ENCODE measurements around the gene KLHDC4. TPM values are rescaled to one million over a fixed set of nuclear protein-coding genes. Genes with fewer than 3 reads are reported as not detected.

The KLHDC4 gene
- total and polyA plus RNA-seq, 9 of the 15 experiments (the other 6 are each of a cell fraction or from before 2014, with no cell fraction given) = 1.3 to 68.1 (median 32.8) TPM

DNA sequence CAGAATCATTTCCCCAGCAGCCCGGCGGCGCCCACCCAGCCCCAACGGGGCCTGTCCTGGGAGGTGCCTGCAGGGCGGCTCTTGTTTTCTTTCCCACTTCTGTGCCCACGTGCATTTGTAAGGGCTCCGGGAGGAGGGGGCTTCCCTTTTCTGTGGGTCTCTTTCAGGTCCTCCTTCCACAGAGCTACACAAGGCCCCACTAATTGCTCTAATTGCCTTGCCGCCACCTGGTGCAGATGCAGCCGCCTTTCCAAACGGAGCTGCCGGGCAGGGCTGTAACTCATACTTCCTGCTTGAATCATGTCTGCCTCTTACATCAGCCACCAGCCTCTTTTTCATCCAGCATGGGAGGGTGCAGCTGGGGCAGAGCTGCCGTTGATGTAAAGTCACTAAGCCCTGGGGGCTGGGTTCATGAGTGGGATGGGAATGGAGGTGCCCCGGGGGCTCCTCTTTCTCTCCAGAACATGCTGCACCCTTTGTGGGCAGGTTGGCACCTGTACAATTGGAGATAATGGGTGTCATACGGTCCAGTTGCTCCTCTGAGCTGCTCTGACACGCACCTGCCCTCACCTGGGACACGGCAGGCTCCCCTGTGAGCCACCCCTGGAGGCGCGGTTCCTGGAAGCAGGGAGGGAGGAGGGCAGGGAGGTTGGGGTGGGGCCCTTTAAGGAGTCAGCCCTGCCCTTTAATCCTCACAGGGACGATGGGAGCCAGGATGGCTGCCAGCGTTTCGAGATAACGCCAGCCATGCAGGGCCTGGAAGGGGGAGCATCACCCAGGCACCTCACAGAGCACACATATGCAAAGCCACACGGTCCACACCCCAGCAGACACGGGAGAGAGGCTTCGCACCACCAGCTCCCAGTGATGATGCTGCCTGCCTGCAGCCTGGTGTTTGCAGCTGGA lies 41.1 kb upstream of the KLHDC4 start (continued):
- TF ChIP-seq, protein P1, sequence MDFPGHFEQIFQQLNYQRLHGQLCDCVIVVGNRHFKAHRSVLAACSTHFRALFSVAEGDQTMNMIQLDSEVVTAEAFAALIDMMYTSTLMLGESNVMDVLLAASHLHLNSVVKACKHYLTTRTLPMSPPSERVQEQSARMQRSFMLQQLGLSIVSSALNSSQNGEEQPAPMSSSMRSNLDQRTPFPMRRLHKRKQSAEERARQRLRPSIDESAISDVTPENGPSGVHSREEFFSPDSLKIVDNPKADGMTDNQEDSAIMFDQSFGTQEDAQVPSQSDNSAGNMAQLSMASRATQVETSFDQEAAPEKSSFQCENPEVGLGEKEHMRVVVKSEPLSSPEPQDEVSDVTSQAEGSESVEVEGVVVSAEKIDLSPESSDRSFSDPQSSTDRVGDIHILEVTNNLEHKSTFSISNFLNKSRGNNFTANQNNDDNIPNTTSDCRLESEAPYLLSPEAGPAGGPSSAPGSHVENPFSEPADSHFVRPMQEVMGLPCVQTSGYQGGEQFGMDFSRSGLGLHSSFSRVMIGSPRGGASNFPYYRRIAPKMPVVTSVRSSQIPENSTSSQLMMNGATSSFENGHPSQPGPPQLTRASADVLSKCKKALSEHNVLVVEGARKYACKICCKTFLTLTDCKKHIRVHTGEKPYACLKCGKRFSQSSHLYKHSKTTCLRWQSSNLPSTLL (IDR thresholded peaks at IDR 0.05) = peak; percentile 69; the same call in 1 of the 2 replicates
- TF ChIP-seq ZNF12 (CRISPR knock-in tag; IDR thresholded peaks at IDR 0.05) = peak; percentile 90
- no peak for TF ChIP-seq HMG20A (CRISPR knock-in tag; conservative IDR thresholded peaks at IDR 0.05)
- TF ChIP-seq, protein P2, sequence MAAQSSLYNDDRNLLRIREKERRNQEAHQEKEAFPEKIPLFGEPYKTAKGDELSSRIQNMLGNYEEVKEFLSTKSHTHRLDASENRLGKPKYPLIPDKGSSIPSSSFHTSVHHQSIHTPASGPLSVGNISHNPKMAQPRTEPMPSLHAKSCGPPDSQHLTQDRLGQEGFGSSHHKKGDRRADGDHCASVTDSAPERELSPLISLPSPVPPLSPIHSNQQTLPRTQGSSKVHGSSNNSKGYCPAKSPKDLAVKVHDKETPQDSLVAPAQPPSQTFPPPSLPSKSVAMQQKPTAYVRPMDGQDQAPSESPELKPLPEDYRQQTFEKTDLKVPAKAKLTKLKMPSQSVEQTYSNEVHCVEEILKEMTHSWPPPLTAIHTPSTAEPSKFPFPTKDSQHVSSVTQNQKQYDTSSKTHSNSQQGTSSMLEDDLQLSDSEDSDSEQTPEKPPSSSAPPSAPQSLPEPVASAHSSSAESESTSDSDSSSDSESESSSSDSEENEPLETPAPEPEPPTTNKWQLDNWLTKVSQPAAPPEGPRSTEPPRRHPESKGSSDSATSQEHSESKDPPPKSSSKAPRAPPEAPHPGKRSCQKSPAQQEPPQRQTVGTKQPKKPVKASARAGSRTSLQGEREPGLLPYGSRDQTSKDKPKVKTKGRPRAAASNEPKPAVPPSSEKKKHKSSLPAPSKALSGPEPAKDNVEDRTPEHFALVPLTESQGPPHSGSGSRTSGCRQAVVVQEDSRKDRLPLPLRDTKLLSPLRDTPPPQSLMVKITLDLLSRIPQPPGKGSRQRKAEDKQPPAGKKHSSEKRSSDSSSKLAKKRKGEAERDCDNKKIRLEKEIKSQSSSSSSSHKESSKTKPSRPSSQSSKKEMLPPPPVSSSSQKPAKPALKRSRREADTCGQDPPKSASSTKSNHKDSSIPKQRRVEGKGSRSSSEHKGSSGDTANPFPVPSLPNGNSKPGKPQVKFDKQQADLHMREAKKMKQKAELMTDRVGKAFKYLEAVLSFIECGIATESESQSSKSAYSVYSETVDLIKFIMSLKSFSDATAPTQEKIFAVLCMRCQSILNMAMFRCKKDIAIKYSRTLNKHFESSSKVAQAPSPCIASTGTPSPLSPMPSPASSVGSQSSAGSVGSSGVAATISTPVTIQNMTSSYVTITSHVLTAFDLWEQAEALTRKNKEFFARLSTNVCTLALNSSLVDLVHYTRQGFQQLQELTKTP (IDR thresholded peaks at IDR 0.05; ENCODE audit: low read depth in 1 of 2, partially characterized antibody in 2 of 2) = peak; percentile 34 to 49
- no peak for TF ChIP-seq SIX5 (IDR thresholded peaks at IDR 0.05; ENCODE audit: borderline replicate concordance in 1 of 2, insufficient read depth in 1 of 2, low read depth in 1 of 2, low read length in 2 of 2)
- TF ChIP-seq, protein P3, sequence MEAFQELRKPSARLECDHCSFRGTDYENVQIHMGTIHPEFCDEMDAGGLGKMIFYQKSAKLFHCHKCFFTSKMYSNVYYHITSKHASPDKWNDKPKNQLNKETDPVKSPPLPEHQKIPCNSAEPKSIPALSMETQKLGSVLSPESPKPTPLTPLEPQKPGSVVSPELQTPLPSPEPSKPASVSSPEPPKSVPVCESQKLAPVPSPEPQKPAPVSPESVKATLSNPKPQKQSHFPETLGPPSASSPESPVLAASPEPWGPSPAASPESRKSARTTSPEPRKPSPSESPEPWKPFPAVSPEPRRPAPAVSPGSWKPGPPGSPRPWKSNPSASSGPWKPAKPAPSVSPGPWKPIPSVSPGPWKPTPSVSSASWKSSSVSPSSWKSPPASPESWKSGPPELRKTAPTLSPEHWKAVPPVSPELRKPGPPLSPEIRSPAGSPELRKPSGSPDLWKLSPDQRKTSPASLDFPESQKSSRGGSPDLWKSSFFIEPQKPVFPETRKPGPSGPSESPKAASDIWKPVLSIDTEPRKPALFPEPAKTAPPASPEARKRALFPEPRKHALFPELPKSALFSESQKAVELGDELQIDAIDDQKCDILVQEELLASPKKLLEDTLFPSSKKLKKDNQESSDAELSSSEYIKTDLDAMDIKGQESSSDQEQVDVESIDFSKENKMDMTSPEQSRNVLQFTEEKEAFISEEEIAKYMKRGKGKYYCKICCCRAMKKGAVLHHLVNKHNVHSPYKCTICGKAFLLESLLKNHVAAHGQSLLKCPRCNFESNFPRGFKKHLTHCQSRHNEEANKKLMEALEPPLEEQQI (IDR thresholded peaks at IDR 0.05) = no peak
- TF ChIP-seq ZNF316 (IDR thresholded peaks at IDR 0.05) = no peak
- no peak for TF ChIP-seq SP1 (CRISPR knock-in tag; IDR thresholded peaks at IDR 0.05)
- no peak for TF ChIP-seq NFYB (IDR thresholded peaks at IDR 0.05; ENCODE audit: extremely low read depth, insufficient read length)
- TF ChIP-seq TARDBP (IDR thresholded peaks at IDR 0.05) = 0 out of 2 replicates have a peak, but pooled peaks have one; percentile 29
- TF ChIP-seq, protein P4, sequence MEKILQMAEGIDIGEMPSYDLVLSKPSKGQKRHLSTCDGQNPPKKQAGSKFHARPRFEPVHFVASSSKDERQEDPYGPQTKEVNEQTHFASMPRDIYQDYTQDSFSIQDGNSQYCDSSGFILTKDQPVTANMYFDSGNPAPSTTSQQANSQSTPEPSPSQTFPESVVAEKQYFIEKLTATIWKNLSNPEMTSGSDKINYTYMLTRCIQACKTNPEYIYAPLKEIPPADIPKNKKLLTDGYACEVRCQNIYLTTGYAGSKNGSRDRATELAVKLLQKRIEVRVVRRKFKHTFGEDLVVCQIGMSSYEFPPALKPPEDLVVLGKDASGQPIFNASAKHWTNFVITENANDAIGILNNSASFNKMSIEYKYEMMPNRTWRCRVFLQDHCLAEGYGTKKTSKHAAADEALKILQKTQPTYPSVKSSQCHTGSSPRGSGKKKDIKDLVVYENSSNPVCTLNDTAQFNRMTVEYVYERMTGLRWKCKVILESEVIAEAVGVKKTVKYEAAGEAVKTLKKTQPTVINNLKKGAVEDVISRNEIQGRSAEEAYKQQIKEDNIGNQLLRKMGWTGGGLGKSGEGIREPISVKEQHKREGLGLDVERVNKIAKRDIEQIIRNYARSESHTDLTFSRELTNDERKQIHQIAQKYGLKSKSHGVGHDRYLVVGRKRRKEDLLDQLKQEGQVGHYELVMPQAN (IDR thresholded peaks at IDR 0.05; ENCODE audit: borderline replicate concordance) = no peak
- TF ChIP-seq, protein P5, sequence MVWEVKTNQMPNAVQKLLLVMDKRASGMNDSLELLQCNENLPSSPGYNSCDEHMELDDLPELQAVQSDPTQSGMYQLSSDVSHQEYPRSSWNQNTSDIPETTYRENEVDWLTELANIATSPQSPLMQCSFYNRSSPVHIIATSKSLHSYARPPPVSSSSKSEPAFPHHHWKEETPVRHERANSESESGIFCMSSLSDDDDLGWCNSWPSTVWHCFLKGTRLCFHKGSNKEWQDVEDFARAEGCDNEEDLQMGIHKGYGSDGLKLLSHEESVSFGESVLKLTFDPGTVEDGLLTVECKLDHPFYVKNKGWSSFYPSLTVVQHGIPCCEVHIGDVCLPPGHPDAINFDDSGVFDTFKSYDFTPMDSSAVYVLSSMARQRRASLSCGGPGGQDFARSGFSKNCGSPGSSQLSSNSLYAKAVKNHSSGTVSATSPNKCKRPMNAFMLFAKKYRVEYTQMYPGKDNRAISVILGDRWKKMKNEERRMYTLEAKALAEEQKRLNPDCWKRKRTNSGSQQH (CRISPR knock-in tag; IDR thresholded peaks at IDR 0.05) = no peak
- 0 out of 2 replicates have a peak, but pooled peaks have one; percentile 20 for TF ChIP-seq ZNF668 (CRISPR knock-in tag; IDR thresholded peaks at IDR 0.05)
- peak; percentile 55 for TF ChIP-seq DPF2 (IDR thresholded peaks at IDR 0.05)
